HFFc6 (cell line): ENCODE data around the gene SHB. TPM values are rescaled to one million over a fixed set of nuclear protein-coding genes. Genes with fewer than 3 reads are reported as not detected.

Experiments used
- DNase-seq: peaks from one replicate; pipeline ENCODE4 v3.0.0-alpha.2; 2018
- H3K27ac Mint-ChIP-seq: 2 replicates; pipeline ENCODE4 v1.8.0; 2020; ENCODE audit warnings: mild to moderate bottlenecking, mixed read lengths
- H3K27me3 Mint-ChIP-seq: 2 replicates; pipeline ENCODE4 v1.8.0; 2021; ENCODE audit warnings: mild to moderate bottlenecking, moderate library complexity, mixed read lengths; ENCODE audit not compliant: insufficient read depth
- H3K36me3 Mint-ChIP-seq: 2 replicates; pipeline ENCODE4 v1.8.0; 2021; ENCODE audit warnings: low read depth, mixed read lengths
- H3K4me1 Mint-ChIP-seq: 2 replicates; pipeline ENCODE4 v1.8.0; 2020; ENCODE audit warnings: low read depth, mixed read lengths
- H3K4me3 Mint-ChIP-seq: 2 replicates; pipeline ENCODE4 v1.8.0; 2020; ENCODE audit warnings: mild to moderate bottlenecking, moderate library complexity, mixed read lengths
- H3K9me3 Mint-ChIP-seq: 2 replicates; pipeline ENCODE4 v1.8.0; 2020; ENCODE audit warnings: mild to moderate bottlenecking, mixed read lengths
- total RNA-seq, 6 experiments: library from RNA; stranded (reverse); fragmentation: NEBNext Ultra II Directional; extraction: Animal tissue kit (Norgen Biotek cat#: 25700); gene quantifications; 2 replicates in 1 of 6; 3 replicates in 5 of 6; pipeline ENCODE4 v1.2.3, GENCODE V29; 2021
- TF ChIP-seq, protein P1 (sequence below): fragments of 200-600 bp; sonication (generic); IDR thresholded peaks from 2 replicates; pipeline ENCODE4 v1.5.0; 2021; ENCODE audit warnings: antibody characterized with exemption, mild to moderate bottlenecking

The SHB gene
- total RNA-seq, 6 experiments from 2014 or later: 26.8 to 29.8 (median 28.6) TPM

- H3K27ac Mint-ChIP-seq: no peak overlapping the region
These were observed 15.1 kb downstream of the SHB start for GRCh38 chr9:38053697-38054461.

GRCh38 chr9:38051780-38052546 is 17.1 kb downstream of the SHB start:
- Mint-ChIP-seq H3K9me3 (no peaks in the 10 kb centered on the region), H3K4me1 (peaks cover 83% of the 10 kb centered on the region), H3K36me3 (peaks cover 23% of the 10 kb centered on the region), H3K4me3 (no peak overlapping the region), H3K27me3 (no peaks in the 10 kb centered on the region; the same call in 1 of the 2 replicates), H3K27ac (peak overlapping the region; percentile 20)
- TF ChIP-seq, protein P1, sequence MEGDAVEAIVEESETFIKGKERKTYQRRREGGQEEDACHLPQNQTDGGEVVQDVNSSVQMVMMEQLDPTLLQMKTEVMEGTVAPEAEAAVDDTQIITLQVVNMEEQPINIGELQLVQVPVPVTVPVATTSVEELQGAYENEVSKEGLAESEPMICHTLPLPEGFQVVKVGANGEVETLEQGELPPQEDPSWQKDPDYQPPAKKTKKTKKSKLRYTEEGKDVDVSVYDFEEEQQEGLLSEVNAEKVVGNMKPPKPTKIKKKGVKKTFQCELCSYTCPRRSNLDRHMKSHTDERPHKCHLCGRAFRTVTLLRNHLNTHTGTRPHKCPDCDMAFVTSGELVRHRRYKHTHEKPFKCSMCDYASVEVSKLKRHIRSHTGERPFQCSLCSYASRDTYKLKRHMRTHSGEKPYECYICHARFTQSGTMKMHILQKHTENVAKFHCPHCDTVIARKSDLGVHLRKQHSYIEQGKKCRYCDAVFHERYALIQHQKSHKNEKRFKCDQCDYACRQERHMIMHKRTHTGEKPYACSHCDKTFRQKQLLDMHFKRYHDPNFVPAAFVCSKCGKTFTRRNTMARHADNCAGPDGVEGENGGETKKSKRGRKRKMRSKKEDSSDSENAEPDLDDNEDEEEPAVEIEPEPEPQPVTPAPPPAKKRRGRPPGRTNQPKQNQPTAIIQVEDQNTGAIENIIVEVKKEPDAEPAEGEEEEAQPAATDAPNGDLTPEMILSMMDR: no peak
- DNase-seq: no peak

More at GRCh38 chr9:38053697-38054461, 15.1 kb downstream of the SHB start:
- H3K36me3 Mint-ChIP-seq: peaks cover 29% of the 10 kb centered on the region
- no peak overlapping the region for H3K4me3 Mint-ChIP-seq
- TF ChIP-seq, protein P1: no peak
- H3K4me1 Mint-ChIP-seq: peaks cover 83% of the 10 kb centered on the region
- H3K27me3 Mint-ChIP-seq: no peaks in the 10 kb centered on the region; the same call in 1 of the 2 replicates
- no peaks in the 10 kb centered on the region for H3K9me3 Mint-ChIP-seq
- no peak for DNase-seq

DNA sequence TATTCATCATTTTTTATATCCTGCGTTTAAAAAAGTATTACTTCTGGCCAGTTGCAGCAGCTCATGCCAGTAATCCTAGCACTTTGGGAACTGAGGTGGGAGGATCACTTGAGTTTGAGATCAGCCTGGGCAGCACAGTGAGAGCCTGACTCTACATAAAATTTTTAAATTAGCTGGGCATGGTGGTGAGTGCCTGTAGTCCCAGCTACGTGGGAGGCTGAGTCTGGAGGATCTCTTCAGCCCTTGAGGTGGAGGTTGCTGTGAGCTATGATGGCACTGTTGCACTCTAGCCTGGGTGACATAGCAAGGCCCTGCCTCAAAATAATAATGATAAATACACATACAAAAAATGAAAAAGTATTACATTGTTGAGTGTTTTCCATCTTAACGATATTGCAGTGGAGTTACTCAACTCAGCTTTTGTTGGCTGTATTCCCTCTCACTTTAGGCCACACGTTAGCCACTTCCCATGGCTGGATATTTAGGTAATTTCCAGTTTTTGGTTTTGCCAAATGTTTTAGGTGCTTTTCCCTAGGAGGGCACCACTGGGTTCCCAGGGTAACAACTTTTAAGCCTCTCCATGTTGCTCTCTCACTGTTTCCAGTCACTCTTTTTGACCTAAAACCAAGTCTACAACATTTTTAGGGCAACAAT is 20.6 kb downstream of the SHB start:
- Mint-ChIP-seq H3K4me3 (peak overlapping the region; percentile 74), H3K36me3 (peaks cover 13% of the 10 kb centered on the region), H3K9me3 (no peaks in the 10 kb centered on the region), H3K27ac (peak overlapping the region; percentile 95), H3K27me3 (no peaks in the 10 kb centered on the region; the same call in 1 of the 2 replicates), H3K4me1 (peaks cover 79% of the 10 kb centered on the region)
- TF ChIP-seq, protein P1: no peak
- no peak for DNase-seq

GRCh38 chr9:38047301-38048251 is 21.5 kb downstream of the SHB start:
- TF ChIP-seq, protein P1: no peak
- Mint-ChIP-seq H3K9me3 (no peaks in the 10 kb centered on the region), H3K27ac (peak overlapping the region; percentile 95), H3K4me3 (peak overlapping the region; percentile 74), H3K27me3 (no peaks in the 10 kb centered on the region; the same call in 1 of the 2 replicates), H3K36me3 (peaks cover 13% of the 10 kb centered on the region), H3K4me1 (peaks cover 81% of the 10 kb centered on the region)
- DNase-seq: peak; percentile 93
